H1 (cell line): ENCODE data around the gene DPYSL4. TPM values are rescaled to one million over a fixed set of nuclear protein-coding genes. Genes with fewer than 3 reads are reported as not detected.
"Not testable (repeated sequence)": the region's sequence is repeated elsewhere in the genome, so short reads cannot be mapped to it uniquely, and the experiment has no call there.

Experiments
- CTCF ChIA-PET: fragments of 300-600 bp; sonication (Branson Sonifier 250); formaldehyde crosslinking; loops from one replicate; lab custom pipeline; 2021; ENCODE audit not compliant: partially characterized antibody; lab: Charles Lee
- POLR2A ChIA-PET: fragments of 300-600 bp; sonication (Branson Sonifier 250); formaldehyde crosslinking; loops from one replicate; lab custom pipeline; 2021; ENCODE audit warnings: inconsistent platforms; ENCODE audit not compliant: partially characterized antibody; lab: Charles Lee
- DNase-seq, 2 experiments: peaks; one replicate each; pipeline versions ENCODE4 v3.0.0 to v3.0.0-alpha.2; 2010 to 2022; ENCODE audit warnings: low spot score in 2 of 2, low read depth in 1 of 2, mixed read lengths in 1 of 2
- FAIRE-seq: peaks from 2 replicates; lab custom pipeline; 2011; peaks lifted over from hg19 to GRCh38; lab: Jason Lieb, UNC
- H2AFZ ChIP-seq: 2 replicates; pipeline ENCODE4 v1.8.1; 2012; ENCODE audit warnings: low read length, inconsistent platforms
- H2AK5ac ChIP-seq: 2 replicates; pipeline ENCODE4 v1.6.1; 2013; ENCODE audit warnings: low read depth, low read length
- H2BK120ac ChIP-seq: replicated peaks from 2 replicates; pipeline ENCODE3; 2013; ENCODE audit warnings: low read depth, low read length, inconsistent platforms
- H2BK12ac ChIP-seq: 2 replicates; pipeline ENCODE4 v1.6.1; 2013; ENCODE audit warnings: low read depth, low read length
- H2BK15ac ChIP-seq: 2 replicates; pipeline ENCODE4 v1.6.1; 2013; ENCODE audit warnings: low read length
- H2BK20ac ChIP-seq: 2 replicates; pipeline ENCODE4 v1.6.1; 2013; ENCODE audit warnings: low read length
- H2BK5ac ChIP-seq: 2 replicates; pipeline ENCODE4 v1.6.1; 2013; ENCODE audit warnings: low read depth, low read length
- H3K14ac ChIP-seq: 2 replicates; pipeline ENCODE4 v1.6.1; 2013; ENCODE audit warnings: inconsistent platforms; ENCODE audit not compliant: insufficient read length
- H3K18ac ChIP-seq: 2 replicates; pipeline ENCODE4 v1.6.1; 2013; ENCODE audit warnings: low read length; ENCODE audit errors: extremely low read depth
- H3K23ac ChIP-seq: 2 replicates; pipeline ENCODE4 v1.6.1; 2013; ENCODE audit warnings: inconsistent platforms; ENCODE audit not compliant: insufficient read length
- H3K23me2 ChIP-seq: 2 replicates; pipeline ENCODE4 v1.6.1; 2013; ENCODE audit warnings: low read depth, low read length
- H3K27ac ChIP-seq: 2 replicates; pipeline ENCODE4 v1.6.1; 2011; ENCODE audit warnings: low read depth, low read length, inconsistent platforms
- H3K27me3 ChIP-seq, 4 experiments: replicated peaks in 1 of 4; 1 replicate in 1 of 4; 2 replicates in 3 of 4; pipeline versions ENCODE4 v1.6.1 to v1.8.1; 2011 to 2013; ENCODE audit warnings: low read length in 3 of 4, mild to moderate bottlenecking in 3 of 4, inconsistent platforms in 2 of 4, mixed read lengths in 2 of 4, moderate library complexity in 1 of 4; ENCODE audit not compliant: control insufficient read depth in 3 of 4, insufficient read depth in 3 of 4; ENCODE audit errors: extremely low read depth in 1 of 4
- H3K36me3 ChIP-seq, 4 experiments: 2 replicates each; pipeline versions ENCODE4 v1.6.1 to v1.8.1; 2011 to 2013; ENCODE audit warnings: mild to moderate bottlenecking in 4 of 4, low read length in 3 of 4, moderate library complexity in 2 of 4, control low read depth in 1 of 4, inconsistent platforms in 1 of 4; ENCODE audit not compliant: insufficient read depth in 4 of 4, control insufficient read depth in 2 of 4
- H3K4ac ChIP-seq: replicated peaks from 2 replicates; pipeline ENCODE3; 2013; ENCODE audit warnings: low read length, low read depth, mixed read lengths, inconsistent platforms; ENCODE audit not compliant: insufficient read length
- H3K4me1 ChIP-seq, 4 experiments: replicated peaks in 1 of 4; 1 replicate in 1 of 4; 2 replicates in 3 of 4; pipeline versions ENCODE4 v1.6.1 to v1.8.1; 2011 to 2013; ENCODE audit warnings: low read length in 3 of 4, inconsistent platforms in 2 of 4, mixed read lengths in 1 of 4; ENCODE audit not compliant: insufficient read depth in 4 of 4, control insufficient read depth in 3 of 4
- H3K4me2 ChIP-seq, 2 experiments: 2 replicates each; pipeline versions ENCODE4 v1.6.1 to v1.8.1; 2011 to 2013; ENCODE audit warnings: low read depth in 2 of 2, low read length in 2 of 2, control low read depth in 1 of 2, inconsistent platforms in 1 of 2, mild to moderate bottlenecking in 1 of 2; ENCODE audit not compliant: insufficient read depth in 1 of 2
- H3K4me3 ChIP-seq, 4 experiments: fragments of 200-600, 300-600 bp in 1 of 4; sonication (generic), shearing (Covaris generic), sonication (Bioruptor Twin) in 1 of 4; 2 replicates each; pipeline versions ENCODE4 v1.5.1 to v1.8.1; 2011 to 2016; ENCODE audit warnings: low read length in 4 of 4, low read depth in 3 of 4, control low read depth in 2 of 4, inconsistent platforms in 2 of 4, mild to moderate bottlenecking in 2 of 4, mixed read lengths in 1 of 4, moderate library complexity in 1 of 4; ENCODE audit not compliant: insufficient read depth in 2 of 4; ENCODE audit errors: extremely low read depth in 1 of 4
- H3K56ac ChIP-seq: replicated peaks from 2 replicates; pipeline ENCODE3; 2013; ENCODE audit warnings: low read depth, mild to moderate bottlenecking, mixed read lengths, low read length, inconsistent platforms; ENCODE audit not compliant: insufficient read length
- H3K79me1 ChIP-seq: 2 replicates; pipeline ENCODE4 v1.6.1; 2013; ENCODE audit warnings: low read depth, low read length, control low read depth
- H3K79me2 ChIP-seq, 2 experiments: 2 replicates each; pipeline versions ENCODE4 v1.6.1 to v1.8.1; 2012 to 2013; ENCODE audit warnings: low read length in 2 of 2, mild to moderate bottlenecking in 2 of 2, inconsistent platforms in 1 of 2; ENCODE audit not compliant: insufficient read depth in 2 of 2, control insufficient read depth in 1 of 2
- H3K9ac ChIP-seq, 4 experiments: replicated peaks in 1 of 4; 1 replicate in 1 of 4; 2 replicates in 3 of 4; pipeline versions ENCODE4 v1.6.1 to v1.8.1; 2011 to 2013; ENCODE audit warnings: low read depth in 3 of 4, low read length in 3 of 4, control low read depth in 2 of 4, mild to moderate bottlenecking in 2 of 4, moderate library complexity in 2 of 4, inconsistent platforms in 1 of 4; ENCODE audit errors: extremely low read depth in 1 of 4
- H3K9me3 ChIP-seq, 2 experiments: 2 replicates each; pipeline versions ENCODE4 v1.6.1 to v1.8.1; 2012 to 2013; ENCODE audit warnings: mild to moderate bottlenecking in 2 of 2, moderate library complexity in 2 of 2, control low read depth in 1 of 2, inconsistent platforms in 1 of 2, low read depth in 1 of 2, low read length in 1 of 2, mixed read lengths in 1 of 2; ENCODE audit not compliant: insufficient read depth in 2 of 2
- H4K20me1 ChIP-seq, 2 experiments: replicated peaks in 1 of 2; 2 replicates each; pipeline versions ENCODE3 to v1.8.1; 2011 to 2013; ENCODE audit warnings: inconsistent platforms in 2 of 2, low read length in 2 of 2, mild to moderate bottlenecking in 1 of 2; ENCODE audit not compliant: insufficient read depth in 2 of 2, control insufficient read depth in 1 of 2
- H4K5ac ChIP-seq: 2 replicates; pipeline ENCODE4 v1.6.1; 2013; ENCODE audit warnings: low read length, low read depth, mixed read lengths, inconsistent platforms; ENCODE audit not compliant: insufficient read length
- H4K8ac ChIP-seq: 2 replicates; pipeline ENCODE4 v1.8.0; 2013; ENCODE audit warnings: mild to moderate bottlenecking, moderate library complexity, low read length, inconsistent platforms; ENCODE audit not compliant: insufficient read depth; ENCODE audit errors: extremely low read depth
- H4K91ac ChIP-seq: replicated peaks from 2 replicates; pipeline ENCODE3; 2013; ENCODE audit warnings: low read length, mixed read lengths, inconsistent platforms; ENCODE audit not compliant: insufficient read length
- WGBS, 2 experiments: shearing (Covaris generic) in 1 of 2; methylation state at CpG; one replicate each; pipeline versions ENCODE4 v1.1.6 to v1.1.7; 2013 to 2015; ENCODE audit warnings: low lambda C conversion rate in 2 of 2, mixed read lengths in 2 of 2, inconsistent platforms in 1 of 2, low coverage in 1 of 2, missing lambda C conversion rate in 1 of 2; ENCODE audit not compliant: insufficient replicate concordance in 2 of 2, insufficient coverage in 1 of 2, insufficient read length in 1 of 2; ENCODE audit errors: extremely low coverage in 1 of 2, missing lambda C conversion rate in 1 of 2; 5-methylcytosine and 5-hydroxymethylcytosine counted together
- polyA plus RNA-seq, 7 experiments: library from polyadenylated mRNA; depleted of rRNA in 3 of 7; stranded (reverse) in 5 of 7; unstranded in 2 of 7; fragments of >200 nt in 5 of 7; fragments of 200-250 nt in 2 of 7; gene quantifications; 1 replicate in 5 of 7; 2 replicates in 1 of 7; 4 replicates in 1 of 7; pipeline versions ENCODE4 v1.2.1 to v1.2.3, GENCODE V29; 2011 to 2013; ENCODE audit warnings: missing spikeins in 2 of 7, mixed read lengths in 2 of 7
- total RNA-seq: library from RNA; stranded (reverse); fragmentation: NEBNext Ultra II Directional; extraction: Animal tissue kit (Norgen Biotek cat#: 25700); gene quantifications from 2 replicates; pipeline ENCODE4 v1.2.1, GENCODE V29; 2021

DPYSL4 gene
- total and polyA plus RNA-seq, 2 of the 8 experiments (the other 6 are each of a cell fraction or from before 2014, with no cell fraction given): 12.9 to 15.2 TPM

DNA sequence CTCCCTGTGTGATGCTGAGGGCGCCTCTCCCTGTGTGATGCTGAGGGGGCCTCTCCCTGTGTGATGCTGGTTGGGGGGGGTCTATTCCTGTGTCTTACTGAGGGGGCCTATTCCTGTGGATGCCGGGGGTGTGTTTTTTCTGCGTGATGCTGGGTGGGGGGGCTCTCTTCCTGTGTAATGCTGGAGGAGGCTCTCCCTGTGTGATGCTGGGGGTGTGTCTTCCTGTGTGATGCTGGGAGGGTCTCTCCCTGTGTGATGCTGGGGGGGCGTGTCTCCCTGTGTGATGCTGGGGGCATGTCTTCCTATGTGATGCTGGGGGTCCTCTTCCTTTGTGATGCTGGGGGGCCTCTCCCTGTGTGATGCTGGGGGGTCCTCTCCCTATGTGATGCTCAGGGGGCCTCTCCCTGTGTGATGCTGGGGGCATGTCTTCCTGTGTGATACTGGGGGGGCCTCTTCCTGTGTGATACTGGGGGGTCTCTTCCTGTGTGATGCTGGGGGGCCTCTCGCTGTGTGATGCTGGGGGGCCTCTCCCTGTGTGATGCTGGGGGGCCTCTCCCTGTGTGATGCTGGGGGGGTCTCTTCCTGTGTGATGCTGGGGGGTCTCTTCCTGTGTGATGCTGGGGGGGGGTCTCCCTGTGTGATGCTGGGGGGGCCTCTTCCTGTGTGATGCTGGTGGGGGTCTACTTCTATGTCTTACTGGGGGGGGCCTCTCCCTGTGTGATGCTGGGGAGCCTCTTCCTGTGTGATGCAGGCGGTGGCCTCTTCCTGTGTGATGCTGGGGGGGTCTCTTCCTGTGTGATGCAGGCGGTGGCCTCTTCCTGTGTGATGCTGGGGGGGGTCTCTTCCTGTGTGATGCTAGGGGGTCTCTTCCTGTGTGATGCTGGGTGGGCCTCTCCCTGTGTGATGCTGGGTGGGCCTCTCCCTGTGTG is 27.2 kb upstream of the DPYSL4 start:
- H2BK20ac ChIP-seq, H3K4me2 ChIP-seq, H3K4ac ChIP-seq, H3K14ac ChIP-seq, H2BK120ac ChIP-seq, H4K91ac ChIP-seq, H3K36me3 ChIP-seq, H3K18ac ChIP-seq, H3K56ac ChIP-seq, CTCF ChIA-PET, H2BK5ac ChIP-seq, H3K23me2 ChIP-seq, H4K8ac ChIP-seq, H2BK12ac ChIP-seq, FAIRE-seq, POLR2A ChIA-PET, H4K20me1 ChIP-seq, H3K79me1 ChIP-seq, H2AFZ ChIP-seq, H3K9me3 ChIP-seq, H2BK15ac ChIP-seq, H3K27ac ChIP-seq, H3K27me3 ChIP-seq, DNase-seq, H3K23ac ChIP-seq, H3K79me2 ChIP-seq, H3K4me3 ChIP-seq, H2AK5ac ChIP-seq, H3K9ac ChIP-seq, H4K5ac ChIP-seq: not testable (repeated sequence)
- WGBS, 2 experiments: no CpG with 5 or more reads among the region's 7 CpGs
- peaks cover 0 to 17% (median 10%) of the 10 kb centered on the region in 4 experiments; a peak in 6 of 7 replicates for H3K4me1 ChIP-seq

DNA sequence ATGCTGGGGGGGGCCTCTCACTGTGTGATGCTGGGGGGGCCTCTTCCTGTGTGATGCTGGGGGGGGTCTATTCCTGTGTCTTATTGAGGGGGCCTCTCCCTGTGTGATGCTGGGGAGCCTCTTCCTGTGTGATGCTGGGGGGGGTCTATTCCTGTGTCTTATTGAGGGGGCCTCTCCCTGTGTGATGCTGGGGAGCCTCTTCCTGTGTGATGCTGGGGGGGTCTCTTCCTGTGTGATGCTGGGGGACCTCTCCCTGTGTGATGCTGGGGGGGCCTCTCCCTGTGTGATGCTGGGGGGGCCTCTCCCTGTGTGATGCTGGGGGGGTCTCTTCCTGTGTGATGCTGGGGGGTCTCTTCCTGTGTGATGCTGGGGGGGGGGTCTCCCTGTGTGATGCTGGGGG is 26.5 kb upstream of the DPYSL4 start:
- H4K5ac ChIP-seq, H4K20me1 ChIP-seq, H2BK5ac ChIP-seq, H2BK15ac ChIP-seq, H2AFZ ChIP-seq, H2BK120ac ChIP-seq, H4K91ac ChIP-seq, H3K56ac ChIP-seq, H3K23ac ChIP-seq, H3K4me2 ChIP-seq, H3K18ac ChIP-seq, H3K14ac ChIP-seq, H4K8ac ChIP-seq, H2BK20ac ChIP-seq, H3K9ac ChIP-seq, H2BK12ac ChIP-seq, H3K4ac ChIP-seq, H3K23me2 ChIP-seq, POLR2A ChIA-PET, H3K9me3 ChIP-seq, H3K79me2 ChIP-seq, H3K36me3 ChIP-seq, H3K4me3 ChIP-seq, H3K27me3 ChIP-seq, H3K79me1 ChIP-seq, CTCF ChIA-PET, FAIRE-seq, H2AK5ac ChIP-seq, DNase-seq, H3K27ac ChIP-seq: not testable (repeated sequence)
- peaks cover 0 to 17% (median 12%) of the 10 kb centered on the region in 4 experiments; a peak in 6 of 7 replicates for H3K4me1 ChIP-seq
